Coronary artery (tissue), 2 donors: ENCODE data around the gene SETD1B.

Experiments used
- DNase-seq: peaks from one replicate; pipeline ENCODE4 v3.0.0-alpha.2; 2017; ENCODE audit warnings: low spot score
- H3K27ac ChIP-seq, 2 donors: fragments of 200-600 bp; sonication (generic); one replicate each; pipeline ENCODE4 v1.5.1; 2016 to 2019
- H3K4me3 ChIP-seq: fragments of 200-600 bp; sonication (generic); 2 replicates; pipeline ENCODE4 v1.5.1; 2016; ENCODE audit warnings: mild to moderate bottlenecking, moderate library complexity
- TF ChIP-seq, protein P1 (sequence below): fragments of 200-600 bp; sonication (generic); IDR thresholded peaks from one replicate; pipeline ENCODE4 v1.5.1; 2019; ENCODE audit warnings: antibody characterized with exemption

The SETD1B gene

DNA sequence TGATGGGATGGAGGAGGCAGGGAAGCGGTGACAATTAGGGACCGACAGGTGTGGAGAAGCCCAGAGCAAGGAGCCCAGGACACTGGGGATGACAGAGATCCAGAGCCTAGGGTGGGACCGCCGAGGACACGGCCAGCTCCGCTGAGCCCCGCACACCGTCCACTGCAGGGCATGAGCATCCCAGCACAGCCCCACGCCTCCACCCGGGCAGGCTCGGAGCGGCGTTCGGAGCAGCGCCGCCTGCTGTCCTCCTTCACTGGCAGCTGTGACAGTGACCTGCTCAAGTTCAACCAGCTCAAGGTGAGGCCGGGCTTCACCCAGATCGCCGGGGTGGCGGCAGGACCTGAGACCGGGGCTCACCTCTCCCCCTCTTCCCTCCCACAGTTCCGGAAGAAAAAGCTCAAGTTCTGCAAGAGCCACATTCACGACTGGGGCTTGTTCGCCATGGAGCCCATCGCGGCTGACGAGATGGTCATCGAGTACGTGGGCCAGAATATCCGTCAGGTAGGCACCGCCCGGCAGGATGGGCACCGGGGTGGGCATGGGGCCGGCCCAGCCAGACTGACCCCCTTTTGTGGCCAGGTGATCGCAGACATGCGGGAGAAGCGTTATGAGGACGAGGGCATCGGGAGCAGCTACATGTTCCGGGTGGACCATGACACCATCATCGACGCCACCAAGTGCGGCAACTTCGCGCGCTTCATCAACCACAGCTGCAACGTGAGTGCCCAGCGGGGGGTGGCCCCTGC, 23.7 kb downstream of the SETD1B start:
- no peak for DNase-seq
- no peak overlapping the region for H3K4me3 ChIP-seq
- TF ChIP-seq, protein P1, sequence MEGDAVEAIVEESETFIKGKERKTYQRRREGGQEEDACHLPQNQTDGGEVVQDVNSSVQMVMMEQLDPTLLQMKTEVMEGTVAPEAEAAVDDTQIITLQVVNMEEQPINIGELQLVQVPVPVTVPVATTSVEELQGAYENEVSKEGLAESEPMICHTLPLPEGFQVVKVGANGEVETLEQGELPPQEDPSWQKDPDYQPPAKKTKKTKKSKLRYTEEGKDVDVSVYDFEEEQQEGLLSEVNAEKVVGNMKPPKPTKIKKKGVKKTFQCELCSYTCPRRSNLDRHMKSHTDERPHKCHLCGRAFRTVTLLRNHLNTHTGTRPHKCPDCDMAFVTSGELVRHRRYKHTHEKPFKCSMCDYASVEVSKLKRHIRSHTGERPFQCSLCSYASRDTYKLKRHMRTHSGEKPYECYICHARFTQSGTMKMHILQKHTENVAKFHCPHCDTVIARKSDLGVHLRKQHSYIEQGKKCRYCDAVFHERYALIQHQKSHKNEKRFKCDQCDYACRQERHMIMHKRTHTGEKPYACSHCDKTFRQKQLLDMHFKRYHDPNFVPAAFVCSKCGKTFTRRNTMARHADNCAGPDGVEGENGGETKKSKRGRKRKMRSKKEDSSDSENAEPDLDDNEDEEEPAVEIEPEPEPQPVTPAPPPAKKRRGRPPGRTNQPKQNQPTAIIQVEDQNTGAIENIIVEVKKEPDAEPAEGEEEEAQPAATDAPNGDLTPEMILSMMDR, result no peak
- no peak overlapping the region for H3K27ac ChIP-seq

- Histone ChIP-seq H3K27ac (no peak overlapping the region), H3K4me3 (no peak overlapping the region)
- TF ChIP-seq, protein P1, result no peak
- no peak for DNase-seq
Observed at GRCh38 chr12:121828306-121828705, 24.5 kb downstream of the SETD1B start.

- H3K27ac ChIP-seq, result no peak overlapping the region
- DNase-seq, result no peak
- no peak overlapping the region for H3K4me3 ChIP-seq
- TF ChIP-seq, protein P1, result no peak
Observed at GRCh38 chr12:121828826-121829225, 25.0 kb downstream of the SETD1B start.

- Histone ChIP-seq H3K27ac (no peak overlapping the region), H3K4me3 (no peak overlapping the region)
- DNase-seq, result no peak
- TF ChIP-seq, protein P1, result no peak
Observed at GRCh38 chr12:121829250-121829918, 25.6 kb downstream of the SETD1B start.

- TF ChIP-seq, protein P1, result no peak
- H3K27ac ChIP-seq, result no peak overlapping the region
- H3K4me3 ChIP-seq, result no peak overlapping the region
- no peak for DNase-seq
Observed at GRCh38 chr12:121830134-121830533, 26.3 kb downstream of the SETD1B start.

GRCh38 chr12:121830588-121831265, 26.9 kb downstream of the SETD1B start:
- H3K27ac ChIP-seq, result no peak overlapping the region

More at GRCh38 chr12:121830588-121831265, 26.9 kb downstream of the SETD1B start:
- TF ChIP-seq, protein P1, result no peak
- H3K4me3 ChIP-seq, result no peak overlapping the region
- DNase-seq, result no peak
